Endodermal cell (in vitro differentiated cells): ENCODE results near the gene THAP5. TPM values are rescaled to one million over a fixed set of nuclear protein-coding genes. Genes with fewer than 3 reads are reported as not detected.

ENCODE experiments used
- DNase-seq: peaks from one replicate; pipeline ENCODE4 v3.0.0-alpha.2; 2017
- H3K27ac ChIP-seq: 2 replicates; pipeline ENCODE4 v1.5.1; 2013; ENCODE audit warnings: mild to moderate bottlenecking, low read depth, low read length, moderate library complexity
- H3K27me3 ChIP-seq: 2 replicates; pipeline ENCODE4 v1.6.1; 2013; ENCODE audit warnings: mild to moderate bottlenecking, low read length, moderate library complexity; ENCODE audit not compliant: insufficient read depth, control insufficient read depth, poor library complexity, severe bottlenecking
- H3K36me3 ChIP-seq: 2 replicates; pipeline ENCODE4 v1.7.0; 2013; ENCODE audit warnings: mild to moderate bottlenecking, low read length, moderate library complexity; ENCODE audit not compliant: control insufficient read depth, insufficient read depth
- H3K4me1 ChIP-seq: one replicate; pipeline ENCODE4 v1.7.0; 2013; ENCODE audit warnings: low read length; ENCODE audit not compliant: control insufficient read depth, insufficient read depth
- H3K4me3 ChIP-seq: 2 replicates; pipeline ENCODE4 v1.5.1; 2013; ENCODE audit warnings: mild to moderate bottlenecking, low read length, moderate library complexity
- H3K9ac ChIP-seq: 2 replicates; pipeline ENCODE4 v1.6.1; 2013; ENCODE audit warnings: mild to moderate bottlenecking, low read length, moderate library complexity; ENCODE audit not compliant: poor library complexity, severe bottlenecking; ENCODE audit errors: extremely low read depth
- H3K9me3 ChIP-seq: 2 replicates; pipeline ENCODE4 v1.6.1; 2013; ENCODE audit warnings: mild to moderate bottlenecking, low read length, moderate library complexity; ENCODE audit not compliant: control insufficient read depth
- H3K27ac Mint-ChIP-seq: 2 replicates; pipeline ENCODE4 v1.8.0; 2020; ENCODE audit warnings: mixed read lengths
- H3K27me3 Mint-ChIP-seq: 2 replicates; pipeline ENCODE4 v1.8.0; 2021; ENCODE audit warnings: mild to moderate bottlenecking, mixed read lengths; ENCODE audit not compliant: insufficient read depth
- H3K36me3 Mint-ChIP-seq: 2 replicates; pipeline ENCODE4 v1.8.0; 2020; ENCODE audit warnings: low read depth, mixed read lengths
- H3K4me1 Mint-ChIP-seq: 2 replicates; pipeline ENCODE4 v1.8.0; 2020; ENCODE audit warnings: mixed read lengths
- H3K4me3 Mint-ChIP-seq: 2 replicates; pipeline ENCODE4 v1.8.0; 2020; ENCODE audit warnings: mild to moderate bottlenecking, moderate library complexity, mixed read lengths
- H3K9me3 Mint-ChIP-seq: 2 replicates; pipeline ENCODE4 v1.8.0; 2020; ENCODE audit warnings: mild to moderate bottlenecking, mixed read lengths
- WGBS, 2 experiments: methylation state at CpG; one replicate each; pipeline versions ENCODE4 v1.1.5 to v1.1.7; 2013; ENCODE audit warnings: missing lambda C conversion rate in 2 of 2, mixed read lengths in 1 of 2; ENCODE audit not compliant: insufficient coverage in 1 of 2, insufficient read length in 1 of 2; 5-methylcytosine and 5-hydroxymethylcytosine counted together
- total RNA-seq, 2 donors: library from RNA; stranded (reverse); fragmentation: NEBNext Ultra II Directional in 1 of 2; extraction: Animal tissue kit (Norgen Biotek cat#: 25700) in 1 of 2; gene quantifications; 2 replicates in 1 of 2; 3 replicates in 1 of 2; pipeline ENCODE4 v1.2.1, GENCODE V29; 2021
- TF ChIP-seq, protein P1 (sequence below): fragments of 200-600 bp; sonication (generic); conservative IDR thresholded peaks from 2 replicates; pipeline ENCODE4 v1.5.0; 2021; ENCODE audit warnings: antibody characterized with exemption, mild to moderate bottlenecking

The THAP5 gene
- total RNA-seq, 2 donors from 2014 or later = 21.5 to 23.8 TPM

GRCh38 chr7:108561047-108561619 is 8.4 kb downstream of the THAP5 start:
- Mint-ChIP-seq H3K27ac (no peak overlapping the region), H3K27me3 (no peaks in the 10 kb centered on the region), H3K36me3 (peaks cover 36% of the 10 kb centered on the region), H3K4me3 (no peak overlapping the region), H3K9me3 (peaks cover 19% of the 10 kb centered on the region), H3K4me1 (no peaks in the 10 kb centered on the region)
- no peaks in the 10 kb centered on the region for H3K4me1 ChIP-seq
- 92 to 93% methylated on average over 3 to 4 of the region's 4 CpGs for WGBS, 2 experiments
- H3K27ac ChIP-seq = no peak overlapping the region
- H3K9me3 ChIP-seq = peaks cover 24% of the 10 kb centered on the region
- H3K4me3 ChIP-seq = no peak overlapping the region
- no peaks in the 10 kb centered on the region for H3K27me3 ChIP-seq
- TF ChIP-seq, protein P1, sequence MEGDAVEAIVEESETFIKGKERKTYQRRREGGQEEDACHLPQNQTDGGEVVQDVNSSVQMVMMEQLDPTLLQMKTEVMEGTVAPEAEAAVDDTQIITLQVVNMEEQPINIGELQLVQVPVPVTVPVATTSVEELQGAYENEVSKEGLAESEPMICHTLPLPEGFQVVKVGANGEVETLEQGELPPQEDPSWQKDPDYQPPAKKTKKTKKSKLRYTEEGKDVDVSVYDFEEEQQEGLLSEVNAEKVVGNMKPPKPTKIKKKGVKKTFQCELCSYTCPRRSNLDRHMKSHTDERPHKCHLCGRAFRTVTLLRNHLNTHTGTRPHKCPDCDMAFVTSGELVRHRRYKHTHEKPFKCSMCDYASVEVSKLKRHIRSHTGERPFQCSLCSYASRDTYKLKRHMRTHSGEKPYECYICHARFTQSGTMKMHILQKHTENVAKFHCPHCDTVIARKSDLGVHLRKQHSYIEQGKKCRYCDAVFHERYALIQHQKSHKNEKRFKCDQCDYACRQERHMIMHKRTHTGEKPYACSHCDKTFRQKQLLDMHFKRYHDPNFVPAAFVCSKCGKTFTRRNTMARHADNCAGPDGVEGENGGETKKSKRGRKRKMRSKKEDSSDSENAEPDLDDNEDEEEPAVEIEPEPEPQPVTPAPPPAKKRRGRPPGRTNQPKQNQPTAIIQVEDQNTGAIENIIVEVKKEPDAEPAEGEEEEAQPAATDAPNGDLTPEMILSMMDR = no peak
- no peak overlapping the region for H3K9ac ChIP-seq
- H3K36me3 ChIP-seq = peaks cover 34% of the 10 kb centered on the region
- DNase-seq = no peak

- 93 to 97% methylated on average over 4 of the region's 4 CpGs for WGBS, 2 experiments
- Mint-ChIP-seq H3K27ac (no peak overlapping the region), H3K36me3 (peaks cover 25% of the 10 kb centered on the region), H3K9me3 (peaks cover 31% of the 10 kb centered on the region), H3K27me3 (no peaks in the 10 kb centered on the region), H3K4me3 (no peak overlapping the region), H3K4me1 (no peaks in the 10 kb centered on the region)
- Histone ChIP-seq H3K4me3 (no peak overlapping the region), H3K4me1 (no peaks in the 10 kb centered on the region), H3K27me3 (no peaks in the 10 kb centered on the region), H3K9ac (no peak overlapping the region), H3K36me3 (peaks cover 16% of the 10 kb centered on the region), H3K27ac (no peak overlapping the region), H3K9me3 (peaks cover 28% of the 10 kb centered on the region)
- DNase-seq = no peak
- TF ChIP-seq, protein P1 = no peak
Observed at GRCh38 chr7:108559253-108559652, 10.3 kb downstream of the THAP5 start.

DNA sequence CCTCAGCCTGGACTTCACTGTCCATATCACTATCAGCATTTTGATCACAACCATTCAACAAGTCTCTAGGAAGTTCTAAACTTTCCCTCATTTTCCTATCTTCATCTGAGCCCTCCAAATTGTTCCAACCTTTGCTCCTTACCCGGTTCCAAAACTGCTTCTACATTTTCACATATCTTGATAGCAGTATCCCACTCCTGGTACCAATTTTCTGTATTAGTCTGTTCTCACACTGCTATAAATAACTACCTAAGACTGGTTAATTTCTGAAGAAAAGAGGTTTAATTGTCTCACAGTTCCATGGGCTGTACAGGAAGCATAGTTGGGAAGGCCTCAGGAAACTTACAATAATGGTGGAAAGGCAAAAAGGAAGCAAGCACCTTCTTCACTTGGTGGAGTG is 11.9 kb downstream of the THAP5 start:
- no peak overlapping the region for H3K9ac ChIP-seq
- peaks cover 5% of the 10 kb centered on the region for H3K36me3 ChIP-seq
- DNase-seq = no peak
- no peaks in the 10 kb centered on the region for H3K27me3 ChIP-seq
- TF ChIP-seq, protein P1 = no peak
- Mint-ChIP-seq H3K27ac (no peak overlapping the region), H3K9me3 (peaks cover 31% of the 10 kb centered on the region), H3K27me3 (no peaks in the 10 kb centered on the region), H3K4me3 (no peak overlapping the region), H3K36me3 (peaks cover 19% of the 10 kb centered on the region), H3K4me1 (no peaks in the 10 kb centered on the region)
- H3K4me1 ChIP-seq = no peaks in the 10 kb centered on the region
- H3K27ac ChIP-seq = no peak overlapping the region
- no peak overlapping the region for H3K4me3 ChIP-seq
- H3K9me3 ChIP-seq = peaks cover 28% of the 10 kb centered on the region
- WGBS, 2 experiments = 87 to 100% methylated on average over 1 of the region's 1 CpG
